D341Med (cell line): Measurements from ENCODE around the gene HUS1.
"Not testable (repeated sequence)": the region's sequence is repeated elsewhere in the genome, so short reads cannot be mapped to it uniquely, and the experiment has no call there.

Source experiments
- DNase-seq: peaks from one replicate; pipeline ENCODE4 v3.0.0; 2012; ENCODE audit warnings: low spot score

HUS1 gene

GRCh38 chr7:47923081-47923875, 56.1 kb downstream of the HUS1 start:
- not testable (repeated sequence) for DNase-seq

- not testable (repeated sequence) for DNase-seq
Measured at GRCh38 chr7:47916514-47916913, 62.9 kb downstream of the HUS1 start.

GRCh38 chr7:47915616-47915976, 63.8 kb downstream of the HUS1 start:
- DNase-seq = no peak

GRCh38 chr7:47914717-47915615, 64.4 kb downstream of the HUS1 start:
- DNase-seq = no peak
